SK-N-MC (cell line): ENCODE results near the gene PCDH17.

ENCODE experiments used
- EZH2 ChIP-seq: fragments of 200-600 bp; sonication (generic); IDR thresholded peaks from one replicate; pipeline ENCODE4 v1.6.1; 2017; ENCODE audit warnings: antibody characterized with exemption
- POLR2AphosphoS5 ChIP-seq: IDR thresholded peaks from 2 replicates; pipeline ENCODE4 v1.6.1; 2012; ENCODE audit warnings: mild to moderate bottlenecking, low read depth, low read length, borderline replicate concordance

DNA sequence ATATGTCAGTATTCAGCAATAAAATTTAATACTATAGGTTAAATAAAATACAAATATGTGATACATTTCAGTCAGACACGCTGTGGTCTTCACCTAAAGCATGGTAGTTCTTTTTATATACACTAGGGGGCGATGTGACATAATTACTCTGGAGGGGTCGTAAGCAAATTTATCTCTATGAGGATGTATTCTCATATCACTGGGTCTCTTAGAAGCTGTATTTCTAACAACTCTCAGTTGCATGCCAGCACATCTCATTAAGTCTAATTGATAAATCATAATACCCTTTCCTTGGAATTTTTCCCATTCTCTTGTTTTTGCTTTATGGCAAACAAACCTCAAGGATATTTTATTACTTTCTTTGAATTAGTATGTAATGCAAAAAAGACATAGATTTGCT is 3.9 kb upstream of the PCDH17 start:
- no peak for TF ChIP-seq EZH2
- no peak for TF ChIP-seq POLR2AphosphoS5
